GM19238 (cell line): ENCODE measurements around the gene POLE3.
"Not testable (repeated sequence)": the region's sequence is repeated elsewhere in the genome, so short reads cannot be mapped to it uniquely, and the experiment has no call there.

Source experiments
- DNase-seq: peaks from one replicate; pipeline ENCODE4 v3.0.0; 2011; ENCODE audit warnings: low spot score; ENCODE audit not compliant: insufficient read length

The POLE3 gene

GRCh38 chr9:113406353-113406752, 4.1 kb downstream of the POLE3 start:
- not testable (repeated sequence) for DNase-seq

- no peak for DNase-seq
These were observed 6.8 kb downstream of the POLE3 start for GRCh38 chr9:113403646-113404045.

- peak; percentile 96 for DNase-seq
These were observed 9.3 kb downstream of the POLE3 start, which contains the start of gene ALAD for GRCh38 chr9:113401027-113401792. Gene ALAD (minus strand): TSS chr9:113401284. CDS start chr9:113393559, 7,725 bp downstream.

GRCh38 chr9:113399646-113400200, 10.8 kb downstream of the POLE3 start:
- no peak for DNase-seq

- no peak for DNase-seq
These were observed 11.7 kb downstream of the POLE3 start for GRCh38 chr9:113398796-113399195.

GRCh38 chr9:113397203-113397631, 13.3 kb downstream of the POLE3 start:
- DNase-seq = no peak

GRCh38 chr9:113395000-113395861, 15.2 kb downstream of the POLE3 start:
- no peak for DNase-seq

- no peak for DNase-seq
These were observed 17.2 kb downstream of the POLE3 start for GRCh38 chr9:113393281-113393680.

- no peak for DNase-seq
These were observed 18.6 kb downstream of the POLE3 start for GRCh38 chr9:113391917-113392316.

- no peak for DNase-seq
These were observed 20.1 kb downstream of the POLE3 start for GRCh38 chr9:113390192-113390960.

GRCh38 chr9:113389451-113389850, 21.0 kb downstream of the POLE3 start:
- no peak for DNase-seq

- DNase-seq = no peak
These were observed 21.6 kb downstream of the POLE3 start for GRCh38 chr9:113388833-113389232.

GRCh38 chr9:113387560-113388230, 22.8 kb downstream of the POLE3 start:
- no peak for DNase-seq

- DNase-seq = no peak
These were observed 23.7 kb downstream of the POLE3 start for GRCh38 chr9:113386571-113387393.

- DNase-seq = no peak
These were observed 28.5 kb downstream of the POLE3 start for GRCh38 chr9:113381909-113382411.

- DNase-seq = not testable (repeated sequence)
These were observed 29.0 kb downstream of the POLE3 start for GRCh38 chr9:113381441-113381840.

GRCh38 chr9:113380869-113381378, 29.6 kb downstream of the POLE3 start:
- DNase-seq = peak; percentile 49

- not testable (repeated sequence) for DNase-seq
These were observed 30.7 kb downstream of the POLE3 start for GRCh38 chr9:113379829-113380210.

- not testable (repeated sequence) for DNase-seq
These were observed 31.2 kb downstream of the POLE3 start for GRCh38 chr9:113379094-113379828.
